Smooth muscle cell (in vitro differentiated cells): Measurements from ENCODE around the gene AMIGO1. TPM values are rescaled to one million over a fixed set of nuclear protein-coding genes. Genes with fewer than 3 reads are reported as not detected.

ENCODE experiments used
- DNase-seq: peaks from one replicate; lab custom pipeline; 2025; ENCODE audit not compliant: unreplicated experiment; lab: John Stamatoyannopoulos, UW
- H2AFZ ChIP-seq: fragments of 200-600 bp; sonication (generic); 2 replicates; pipeline ENCODE4 v1.6.0; 2016; ENCODE audit warnings: antibody characterized with exemption, low read depth, mild to moderate bottlenecking
- H3F3A ChIP-seq: fragments of 200-600 bp; sonication (generic); 2 replicates; pipeline ENCODE4 v1.6.0; 2017; ENCODE audit warnings: antibody characterized with exemption, low read depth
- H3K27ac ChIP-seq: fragments of 200-600 bp; sonication (generic); 2 replicates; pipeline ENCODE4 v1.5.1; 2016; ENCODE audit warnings: low read depth, mild to moderate bottlenecking
- H3K27me3 ChIP-seq: fragments of 200-600 bp; sonication (generic); 2 replicates; pipeline ENCODE4 v1.6.1; 2016; ENCODE audit warnings: low read depth, mild to moderate bottlenecking
- H3K36me3 ChIP-seq: fragments of 200-600 bp; sonication (generic); 2 replicates; pipeline ENCODE4 v1.5.1; 2016; ENCODE audit warnings: low read depth
- H3K4me1 ChIP-seq: fragments of 200-600 bp; sonication (generic); 2 replicates; pipeline ENCODE4 v1.5.1; 2016; ENCODE audit warnings: low read depth
- H3K4me2 ChIP-seq: fragments of 200-600 bp; sonication (generic); 2 replicates; pipeline ENCODE4 v1.6.0; 2016; ENCODE audit warnings: mild to moderate bottlenecking
- H3K4me3 ChIP-seq: fragments of 200-600 bp; sonication (generic); 2 replicates; pipeline ENCODE4 v1.5.1; 2016; ENCODE audit warnings: mild to moderate bottlenecking
- H3K79me2 ChIP-seq: fragments of 200-600 bp; sonication (generic); 2 replicates; pipeline ENCODE4 v1.6.0; 2016; ENCODE audit warnings: low read depth, mild to moderate bottlenecking
- H3K9ac ChIP-seq: fragments of 200-600 bp; sonication (generic); 2 replicates; pipeline ENCODE4 v1.6.0; 2016; ENCODE audit warnings: low read depth
- H3K9me3 ChIP-seq: fragments of 200-600 bp; sonication (generic); replicated peaks from 2 replicates; pipeline ENCODE4 v1.5.1; 2016; ENCODE audit warnings: low read depth
- H4K20me1 ChIP-seq: fragments of 200-600 bp; sonication (generic); 2 replicates; pipeline ENCODE4 v1.6.0; 2016; ENCODE audit warnings: low read depth
- WGBS: methylation state at CpG from one replicate; pipeline ENCODE4 v1.1.7; 2016; ENCODE audit warnings: low lambda C conversion rate; 5-methylcytosine and 5-hydroxymethylcytosine counted together
- polyA plus RNA-seq: library from polyadenylated mRNA; unstranded; fragments of >200 nt; fragmentation: Nextera tagmentation; extraction: Ambion mirVana; gene quantifications from 2 replicates; pipeline ENCODE4 v1.2.1, GENCODE V29; 2016
- total RNA-seq: library from RNA; depleted of rRNA; stranded (reverse); fragments of >200 nt; gene quantifications from 2 replicates; pipeline ENCODE4 v1.2.3, GENCODE V29; 2014
- TF ChIP-seq, protein P1 (sequence below): fragments of 200-600 bp; sonication (generic); IDR thresholded peaks from 2 replicates; pipeline ENCODE4 v1.5.1; 2017; ENCODE audit warnings: borderline replicate concordance, mild to moderate bottlenecking, antibody characterized with exemption; ENCODE audit not compliant: insufficient read depth, poor library complexity, severe bottlenecking

The AMIGO1 gene
- total and polyA plus RNA-seq, 2 experiments from 2014 or later: 0.99 to 1.4 TPM

DNA sequence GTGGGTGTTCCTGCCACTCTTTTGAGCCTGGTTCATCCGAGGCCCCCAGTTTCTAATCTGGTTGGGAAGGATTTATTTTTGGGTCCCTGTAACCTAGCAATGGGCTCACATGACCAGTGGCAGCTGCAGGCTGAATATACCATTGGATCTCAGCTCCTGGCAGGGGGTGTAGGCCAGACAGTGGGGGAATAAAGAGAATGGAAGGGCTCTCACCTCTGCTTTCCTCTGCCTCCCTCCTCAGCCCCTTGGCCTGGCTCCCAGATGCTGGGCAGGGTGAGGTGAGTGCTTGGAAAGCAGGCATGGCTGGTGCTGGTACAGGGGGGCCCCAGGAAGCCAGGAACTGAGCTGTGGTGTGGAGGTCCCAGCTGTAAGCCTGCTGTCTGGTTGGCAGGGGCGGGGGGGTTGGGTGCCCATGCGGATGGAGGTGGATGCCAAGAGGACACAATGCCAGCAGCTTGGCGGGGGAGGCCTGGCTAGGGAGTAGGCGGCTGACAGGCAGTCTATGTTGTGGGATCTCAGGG, 26.5 kb upstream of the AMIGO1 start:
- Histone ChIP-seq H2AFZ (no peak overlapping the region), H3K4me1 (no peaks in the 10 kb centered on the region), H4K20me1 (no peaks in the 10 kb centered on the region), H3K36me3 (no peaks in the 10 kb centered on the region), H3K27me3 (no peaks in the 10 kb centered on the region), H3K9ac (no peak overlapping the region), H3K4me2 (no peak overlapping the region), H3K9me3 (no peaks in the 10 kb centered on the region), H3K4me3 (no peak overlapping the region), H3F3A (no peaks in the 10 kb centered on the region), H3K27ac (no peak overlapping the region), H3K79me2 (no peaks in the 10 kb centered on the region)
- TF ChIP-seq, protein P1, sequence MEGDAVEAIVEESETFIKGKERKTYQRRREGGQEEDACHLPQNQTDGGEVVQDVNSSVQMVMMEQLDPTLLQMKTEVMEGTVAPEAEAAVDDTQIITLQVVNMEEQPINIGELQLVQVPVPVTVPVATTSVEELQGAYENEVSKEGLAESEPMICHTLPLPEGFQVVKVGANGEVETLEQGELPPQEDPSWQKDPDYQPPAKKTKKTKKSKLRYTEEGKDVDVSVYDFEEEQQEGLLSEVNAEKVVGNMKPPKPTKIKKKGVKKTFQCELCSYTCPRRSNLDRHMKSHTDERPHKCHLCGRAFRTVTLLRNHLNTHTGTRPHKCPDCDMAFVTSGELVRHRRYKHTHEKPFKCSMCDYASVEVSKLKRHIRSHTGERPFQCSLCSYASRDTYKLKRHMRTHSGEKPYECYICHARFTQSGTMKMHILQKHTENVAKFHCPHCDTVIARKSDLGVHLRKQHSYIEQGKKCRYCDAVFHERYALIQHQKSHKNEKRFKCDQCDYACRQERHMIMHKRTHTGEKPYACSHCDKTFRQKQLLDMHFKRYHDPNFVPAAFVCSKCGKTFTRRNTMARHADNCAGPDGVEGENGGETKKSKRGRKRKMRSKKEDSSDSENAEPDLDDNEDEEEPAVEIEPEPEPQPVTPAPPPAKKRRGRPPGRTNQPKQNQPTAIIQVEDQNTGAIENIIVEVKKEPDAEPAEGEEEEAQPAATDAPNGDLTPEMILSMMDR: no peak
- no peak for DNase-seq
- WGBS: 77% methylated on average over 5 of the region's 5 CpGs

DNA sequence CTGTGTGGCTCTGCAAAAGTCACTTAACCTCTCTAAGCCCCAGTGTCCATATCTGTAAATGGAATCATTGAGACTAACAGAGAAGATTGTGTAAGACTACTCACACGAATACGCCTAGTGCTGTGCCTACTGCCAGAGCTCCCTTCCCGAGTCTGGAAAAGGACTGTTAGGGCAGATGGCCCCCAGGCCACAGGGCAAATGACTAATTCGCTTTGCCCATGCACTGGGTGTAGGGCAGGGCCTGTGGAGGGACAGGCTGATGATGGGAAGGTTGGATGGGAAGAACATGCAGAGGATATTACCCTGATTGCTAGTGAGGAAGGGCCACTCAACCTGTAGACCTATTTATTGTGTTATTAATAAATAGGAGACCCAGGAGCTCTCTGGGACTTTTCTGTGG, 26.0 kb upstream of the AMIGO1 start:
- TF ChIP-seq, protein P1: no peak
- no peak overlapping the region for H3K27ac ChIP-seq
- H3K4me2 ChIP-seq: no peak overlapping the region
- H4K20me1 ChIP-seq: no peaks in the 10 kb centered on the region
- no peak overlapping the region for H2AFZ ChIP-seq
- no peaks in the 10 kb centered on the region for H3K9me3 ChIP-seq
- no peaks in the 10 kb centered on the region for H3K36me3 ChIP-seq
- DNase-seq: no peak
- no peak overlapping the region for H3K9ac ChIP-seq
- H3F3A ChIP-seq: no peaks in the 10 kb centered on the region
- WGBS: 55% methylated on average over 4 of the region's 4 CpGs
- H3K79me2 ChIP-seq: no peaks in the 10 kb centered on the region
- H3K27me3 ChIP-seq: no peaks in the 10 kb centered on the region
- H3K4me3 ChIP-seq: no peak overlapping the region
- H3K4me1 ChIP-seq: no peaks in the 10 kb centered on the region

- H3K9me3 ChIP-seq: no peaks in the 10 kb centered on the region
- no peak overlapping the region for H3K27ac ChIP-seq
- H2AFZ ChIP-seq: no peak overlapping the region
- H3F3A ChIP-seq: no peaks in the 10 kb centered on the region
- no peak overlapping the region for H3K9ac ChIP-seq
- no peaks in the 10 kb centered on the region for H3K27me3 ChIP-seq
- H3K79me2 ChIP-seq: no peaks in the 10 kb centered on the region
- H3K4me3 ChIP-seq: no peak overlapping the region
- H3K4me1 ChIP-seq: no peaks in the 10 kb centered on the region
- no peak overlapping the region for H3K4me2 ChIP-seq
- H3K36me3 ChIP-seq: no peaks in the 10 kb centered on the region
- H4K20me1 ChIP-seq: no peaks in the 10 kb centered on the region
- TF ChIP-seq, protein P1: no peak
- 91% methylated on average over 1 of the region's 1 CpG for WGBS
- DNase-seq: no peak
Measured at GRCh38 chr1:109534307-109534858, 24.9 kb upstream of the AMIGO1 start.
